MCF 10A (cell line): Measurements from ENCODE around the gene ABCB8. TPM values are rescaled to one million over a fixed set of nuclear protein-coding genes. Genes with fewer than 3 reads are reported as not detected.

Source experiments
- BruUV-seq: library from RNA; stranded (reverse); fragments of 400-500 nt; replicated peaks from 2 replicates; lab custom pipeline; 2021; lab: Mats Ljungman, UMichigan
- CTCF ChIA-PET: fragments of 300-600 bp; sonication (Branson Sonifier 250); formaldehyde crosslinking; extraction: SDS; loops from one replicate; lab custom pipeline; 2021; ENCODE audit warnings: antibody characterized with exemption, inconsistent platforms; lab: Yijun Ruan, JAX
- POLR2A ChIA-PET: fragments of 300-600, 350-650 bp; sonication (Branson Sonifier 250); formaldehyde crosslinking; extraction: SDS; loops from one replicate; lab custom pipeline; 2020; ENCODE audit warnings: antibody characterized with exemption, inconsistent platforms; lab: Yijun Ruan, JAX
- DNase-seq: peaks from one replicate; pipeline ENCODE4 v3.0.0-alpha.2; 2018; ENCODE audit not compliant: unreplicated experiment
- H3K27ac Mint-ChIP-seq: one replicate; pipeline ENCODE4 v1.8.0; 2022; ENCODE audit warnings: mild to moderate bottlenecking, low read depth, mixed read lengths; ENCODE audit not compliant: unreplicated experiment
- H3K27me3 Mint-ChIP-seq: one replicate; pipeline ENCODE4 v1.8.0; 2022; ENCODE audit warnings: mixed read lengths; ENCODE audit not compliant: insufficient read depth, unreplicated experiment
- H3K36me3 Mint-ChIP-seq: one replicate; pipeline ENCODE4 v1.8.0; 2022; ENCODE audit warnings: mild to moderate bottlenecking, moderate library complexity, mixed read lengths; ENCODE audit not compliant: insufficient read depth, unreplicated experiment
- H3K4me1 Mint-ChIP-seq: one replicate; pipeline ENCODE4 v1.8.0; 2022; ENCODE audit warnings: mixed read lengths; ENCODE audit not compliant: insufficient read depth, unreplicated experiment
- H3K4me3 Mint-ChIP-seq: one replicate; pipeline ENCODE4 v1.8.0; 2022; ENCODE audit warnings: mild to moderate bottlenecking, moderate library complexity, mixed read lengths; ENCODE audit not compliant: unreplicated experiment
- H3K9me3 Mint-ChIP-seq: one replicate; pipeline ENCODE4 v1.8.0; 2022; ENCODE audit warnings: mixed read lengths; ENCODE audit not compliant: unreplicated experiment
- intact Hi-C: fragments of 100-400 bp; cut with micrococcal nuclease; formaldehyde crosslinking; loops from 2 replicates; pipeline ENCODE4 v1.14.1; 2022
- total RNA-seq: library from RNA; stranded (reverse); gene quantifications from 2 replicates; pipeline ENCODE4 v1.2.3, GENCODE V29; 2022
- TF ChIP-seq, protein P1 (sequence below): fragments of 200-600 bp; IDR thresholded peaks from one replicate; pipeline ENCODE4 v1.8.0; 2022; ENCODE audit warnings: antibody characterized with exemption, mild to moderate bottlenecking; ENCODE audit not compliant: unreplicated experiment

Gene ABCB8
- total RNA-seq, 1 experiment from 2014 or later = 73.4 TPM

DNA sequence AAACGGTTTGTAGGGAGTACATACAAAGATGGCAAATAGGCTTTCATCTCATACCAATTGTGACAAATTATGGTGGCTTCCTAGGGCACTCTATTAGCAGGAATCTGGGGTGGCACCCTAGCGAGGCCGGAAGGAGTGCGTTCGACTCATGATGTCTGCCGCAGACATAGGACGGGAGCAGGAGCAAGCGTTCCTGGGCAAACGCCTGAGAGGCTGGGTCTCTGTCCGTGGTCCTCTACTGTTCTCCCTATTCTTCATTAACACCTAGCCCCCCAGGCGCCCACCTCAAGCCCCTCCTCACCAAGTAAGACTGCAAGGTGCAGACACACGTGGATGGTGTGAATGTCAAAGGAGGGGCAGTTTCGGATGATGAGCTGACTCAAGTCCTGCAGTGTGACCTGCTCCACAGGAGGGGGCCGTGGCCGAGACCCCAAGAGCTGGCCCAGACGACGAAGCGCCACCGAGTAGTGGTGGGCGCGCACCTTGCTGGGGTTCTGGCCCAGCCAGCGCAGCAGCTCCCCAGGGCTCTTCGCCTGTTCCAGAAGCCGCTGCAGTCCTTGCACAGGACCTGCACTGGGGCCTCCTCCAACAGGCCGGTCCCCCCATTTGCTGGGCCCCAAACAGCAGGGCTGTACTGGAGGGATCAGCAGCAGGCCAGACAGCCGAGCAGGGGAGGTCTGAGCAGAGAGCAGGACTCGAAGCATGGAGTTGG, 51.1 kb downstream of the ABCB8 start:
- DNase-seq = no peak
- ChIA-PET POLR2A (interaction anchor here (0.6 to 1.1 kb wide), 2 partner anchors 16 to 39 kb away, joined by 3 read pairs; no protein-coding TSS in a partner anchor), CTCF (interaction anchor here (0.5 to 0.6 kb wide), 2 partner anchors 23 to 40 kb away, joined by 3 read pairs; no protein-coding TSS in a partner anchor)
- no TSS peak for BruUV-seq
- H3K9me3 Mint-ChIP-seq = no peaks in the 10 kb centered on the region
- peaks cover 29% of the 10 kb centered on the region for H3K36me3 Mint-ChIP-seq
- peak overlapping the region; percentile 83 for H3K27ac Mint-ChIP-seq
- H3K4me1 Mint-ChIP-seq = peaks cover 24% of the 10 kb centered on the region
- intact Hi-C loops = no loop called here
- H3K4me3 Mint-ChIP-seq = peak overlapping the region; percentile 91
- H3K27me3 Mint-ChIP-seq = no peaks in the 10 kb centered on the region
- TF ChIP-seq, protein P1, sequence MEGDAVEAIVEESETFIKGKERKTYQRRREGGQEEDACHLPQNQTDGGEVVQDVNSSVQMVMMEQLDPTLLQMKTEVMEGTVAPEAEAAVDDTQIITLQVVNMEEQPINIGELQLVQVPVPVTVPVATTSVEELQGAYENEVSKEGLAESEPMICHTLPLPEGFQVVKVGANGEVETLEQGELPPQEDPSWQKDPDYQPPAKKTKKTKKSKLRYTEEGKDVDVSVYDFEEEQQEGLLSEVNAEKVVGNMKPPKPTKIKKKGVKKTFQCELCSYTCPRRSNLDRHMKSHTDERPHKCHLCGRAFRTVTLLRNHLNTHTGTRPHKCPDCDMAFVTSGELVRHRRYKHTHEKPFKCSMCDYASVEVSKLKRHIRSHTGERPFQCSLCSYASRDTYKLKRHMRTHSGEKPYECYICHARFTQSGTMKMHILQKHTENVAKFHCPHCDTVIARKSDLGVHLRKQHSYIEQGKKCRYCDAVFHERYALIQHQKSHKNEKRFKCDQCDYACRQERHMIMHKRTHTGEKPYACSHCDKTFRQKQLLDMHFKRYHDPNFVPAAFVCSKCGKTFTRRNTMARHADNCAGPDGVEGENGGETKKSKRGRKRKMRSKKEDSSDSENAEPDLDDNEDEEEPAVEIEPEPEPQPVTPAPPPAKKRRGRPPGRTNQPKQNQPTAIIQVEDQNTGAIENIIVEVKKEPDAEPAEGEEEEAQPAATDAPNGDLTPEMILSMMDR = no peak

DNA sequence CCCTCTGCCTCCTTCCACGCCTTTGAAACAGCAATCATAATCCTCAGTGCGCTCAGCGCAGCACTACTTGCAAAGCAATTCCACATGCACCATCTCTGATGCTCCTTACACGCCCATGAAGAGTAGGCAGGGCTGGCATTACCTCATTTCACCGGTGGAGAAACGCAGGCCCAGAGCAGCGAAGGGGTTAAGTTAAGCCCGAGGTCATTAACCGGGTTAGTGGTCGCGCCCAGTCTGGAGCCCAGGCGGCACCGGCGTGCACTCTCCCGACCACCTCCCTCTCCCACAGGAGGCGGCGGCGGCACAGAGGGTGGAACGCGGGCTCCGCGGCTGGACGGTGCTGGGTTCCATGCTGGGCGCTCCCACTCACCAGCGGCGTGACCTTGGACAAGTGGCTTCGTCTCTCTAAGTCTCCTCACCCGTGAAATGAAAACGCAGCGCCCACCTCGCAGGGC, 51.8 kb downstream of the ABCB8 start:
- Mint-ChIP-seq H3K4me3 (peak overlapping the region; percentile 91), H3K36me3 (peaks cover 23% of the 10 kb centered on the region), H3K27ac (peak overlapping the region; percentile 83), H3K9me3 (no peaks in the 10 kb centered on the region), H3K27me3 (no peaks in the 10 kb centered on the region), H3K4me1 (peaks cover 26% of the 10 kb centered on the region)
- ChIA-PET CTCF (interaction anchor here (0.5 to 1.0 kb wide), 5 partner anchors 11 to 50 kb away, joined by 3 read pairs; no protein-coding TSS in a partner anchor), POLR2A (interaction anchor here (0.8 to 10.0 kb wide), 6 partner anchors 17 to 100 kb away, joined by 3 to 151 read pairs (median 8); partner anchors contain the start of genes ABCB8, CDK5 and SLC4A2)
- TF ChIP-seq, protein P1 = no peak
- peak; percentile 17 for DNase-seq
- intact Hi-C loops = loop anchor here (1.0 to 2.0 kb wide), 2 partner anchors 21 to 51 kb away; partner anchors contain the start of genes ABCB8 and SLC4A2
- BruUV-seq = TSS peak; percentile 46

DNA sequence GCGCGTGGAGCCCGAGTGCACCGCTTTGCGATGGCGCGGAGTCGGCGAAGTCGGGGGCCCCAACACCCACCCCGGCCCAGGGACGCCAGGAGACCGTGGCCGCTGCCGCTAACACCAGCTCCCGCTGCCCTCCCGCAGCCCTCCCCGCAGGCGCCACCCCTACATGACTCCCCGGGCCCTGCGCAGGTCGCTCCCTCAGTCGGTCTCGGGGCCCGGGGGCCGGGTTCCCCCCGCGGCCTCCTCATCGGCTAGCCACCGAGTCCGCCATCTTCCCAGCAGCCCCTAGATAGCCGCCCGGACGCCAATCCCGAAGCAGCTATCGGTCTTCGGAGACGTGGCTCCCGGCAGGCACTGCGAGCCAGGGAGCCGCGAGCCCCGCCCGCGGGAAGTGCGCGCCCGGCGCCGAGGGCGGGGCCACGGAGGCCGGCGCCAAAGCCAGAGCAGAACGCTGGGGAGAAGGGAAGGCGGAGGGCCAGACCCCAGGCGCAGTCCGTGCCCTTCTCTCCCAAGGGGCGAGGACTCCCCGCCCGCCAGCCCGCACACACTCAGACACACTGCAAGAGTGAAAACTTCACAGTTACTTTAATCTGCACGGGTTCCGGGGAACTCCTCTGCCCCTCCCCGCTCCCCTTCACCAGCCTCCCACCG, 52.4 kb downstream of the ABCB8 start, which contains the start of gene FASTK:
Gene FASTK (minus strand): TSS at position 288 of the 648 bp plus-strand sequence. CDS start 43 bp downstream, at position 245.
- Mint-ChIP-seq H3K4me1 (peaks cover 32% of the 10 kb centered on the region), H3K9me3 (no peaks in the 10 kb centered on the region), H3K4me3 (peak within 1 kb of the TSS; percentile 91), H3K27ac (peak within 1 kb of the TSS; percentile 83), H3K36me3 (peaks cover 17% of the 10 kb centered on the region), H3K27me3 (no peaks in the 10 kb centered on the region)
- peak; percentile 91 for DNase-seq
- POLR2A ChIA-PET = interaction anchor here (0.8 to 10.0 kb wide), 6 partner anchors 20 to 101 kb away, joined by 3 to 151 read pairs (median 8); partner anchors contain the start of genes ABCB8, CDK5 and SLC4A2
- TF ChIP-seq, protein P1 = no peak
- intact Hi-C loops = loop anchor here (1.0 to 2.0 kb wide), 2 partner anchors 21 to 52 kb away; partner anchors contain the start of genes ABCB8 and SLC4A2
- CTCF ChIA-PET = interaction anchor here (0.5 to 1.0 kb wide), 6 partner anchors 10 to 51 kb away, joined by 3 read pairs; no protein-coding TSS in a partner anchor
- BruUV-seq = no TSS peak
